Stomach (tissue), 9 donors: ENCODE data around the gene NUDT19. TPM values are rescaled to one million over a fixed set of nuclear protein-coding genes. Genes with fewer than 3 reads are reported as not detected.

ENCODE experiments used
- DNase-seq, 2 donors: peaks; one replicate each; pipeline versions ENCODE4 v3.0.0 to v3.0.0-alpha.2; 2013 to 2019
- H3K27ac ChIP-seq, 5 donors: fragments of 200-600 bp in 4 of 5; sonication (generic) in 4 of 5; one replicate each; pipeline ENCODE4 v1.5.1; 2013 to 2019; ENCODE audit warnings: mild to moderate bottlenecking in 1 of 5, moderate library complexity in 1 of 5
- H3K27me3 ChIP-seq, 3 donors: fragments of 200-600 bp; sonication (generic); one replicate each; pipeline ENCODE4 v1.5.1; 2017 to 2019; ENCODE audit warnings: mixed run types in 1 of 3
- H3K36me3 ChIP-seq, 4 donors: fragments of 200-600 bp; sonication (generic); 1 replicate in 3 of 4; 2 replicates in 1 of 4; pipeline ENCODE4 v1.5.1; 2016 to 2019
- H3K4me1 ChIP-seq, 4 donors: fragments of 200-600 bp; sonication (generic); one replicate each; pipeline ENCODE4 v1.5.1; 2016 to 2019
- H3K4me3 ChIP-seq, 4 donors: fragments of 200-600 bp; sonication (generic) in 3 of 4; one replicate each; pipeline ENCODE4 v1.5.1; 2016 to 2019; ENCODE audit warnings: mild to moderate bottlenecking in 1 of 4
- H3K9me3 ChIP-seq, 4 donors: fragments of 200-600 bp; sonication (generic); one replicate each; pipeline ENCODE4 v1.5.1; 2016 to 2019
- CTCF ChIP-seq, 7 experiments: fragments of 450-650 bp in 4 of 7; fragments of 200-600 bp in 3 of 7; sonication (generic) in 3 of 7; IDR thresholded peaks; one replicate each; pipeline ENCODE4 v1.5.1; 2016 to 2019; ENCODE audit warnings: antibody characterized with exemption in 7 of 7, control low read depth in 2 of 7, mild to moderate bottlenecking in 1 of 7
- POLR2A ChIP-seq, 4 donors: fragments of 450-650 bp; IDR thresholded peaks; one replicate each; pipeline ENCODE4 v1.6.1; 2016; ENCODE audit warnings: antibody characterized with exemption in 4 of 4, control low read depth in 2 of 4, mild to moderate bottlenecking in 1 of 4, moderate library complexity in 1 of 4
- POLR2AphosphoS5 ChIP-seq, 3 donors: sonication (generic); formaldehyde crosslinking; IDR thresholded peaks; one replicate each; pipeline ENCODE4 v1.6.1; 2016; ENCODE audit warnings: antibody characterized with exemption in 3 of 3
- WGBS, 5 donors: extraction: QIAGEN DNeasy Blood & Tissue Kit in 3 of 5; methylation state at CpG; one replicate each; pipeline versions ENCODE4 v1.1.5 to v1.1.7; 2013 to 2018; 5-methylcytosine and 5-hydroxymethylcytosine counted together
- intact Hi-C: fragments of 100-400 bp; cut with DNase I; formaldehyde crosslinking; loops from one replicate; pipeline ENCODE4 v1.15.1; 2023; ENCODE audit warnings: low total_unique reads
- polyA plus RNA-seq, 3 donors: library from polyadenylated mRNA; stranded (reverse); fragments of 200-250 nt; gene quantifications; one replicate each; pipeline ENCODE4 v1.2.3, GENCODE V29; 2013
- small RNA-seq, 4 donors: library from RNA; depleted of rRNA; stranded (forward); fragments of <200 nt; gene quantifications; one replicate each; pipeline ENCODE3, GENCODE V24; 2016
- total RNA-seq, 5 donors: library from RNA; depleted of rRNA; stranded (reverse); fragments of >200 nt; gene quantifications; one replicate each; pipeline versions ENCODE4 v1.1.0 to v1.2.3, GENCODE V29; 2014 to 2016
- donor health status: healthy with polysubstance abuse.
- donor health status: Bipolar disorder and iron deficiency.
- donor health status: healthy.

Gene NUDT19
- total and polyA plus RNA-seq, 8 donors: 2.0 to 19.2 (median 7.8) TPM; not detected in 1

DNA sequence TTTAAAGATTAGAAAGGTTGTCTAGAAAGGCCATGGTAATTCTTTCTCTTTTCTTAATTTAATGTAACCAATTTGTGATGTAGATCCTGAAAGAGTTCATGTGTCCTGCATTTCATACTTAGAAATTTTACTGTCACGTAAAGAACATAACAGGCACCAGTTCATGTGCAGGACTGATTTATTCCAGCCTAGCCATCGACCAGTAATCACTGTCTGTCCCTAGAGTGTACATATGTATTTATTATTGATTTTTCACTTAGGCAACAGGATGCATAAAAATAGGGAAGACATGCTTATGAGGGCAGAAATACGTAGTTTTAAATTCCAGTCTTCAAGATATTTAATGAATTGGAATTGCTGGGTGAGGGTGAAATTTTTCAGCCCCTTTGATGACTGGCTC, 65.6 kb downstream of the NUDT19 start:
- 68 to 84% (median 79%) methylated on average over 3 of the region's 3 CpGs for WGBS, 5 donors
- TF ChIP-seq POLR2A (IDR thresholded peaks at IDR 0.05) (no peak), CTCF (IDR thresholded peaks at IDR 0.05) (no peak), POLR2AphosphoS5 (IDR thresholded peaks at IDR 0.05) (no peak)

More for the DNA sequence above, 65.6 kb downstream of the NUDT19 start:
- H3K4me1 ChIP-seq: no peaks in the 10 kb centered on the region
- no peak overlapping the region for H3K4me3 ChIP-seq
- DNase-seq: no peak
- no peaks in the 10 kb centered on the region for H3K36me3 ChIP-seq
- H3K27me3 ChIP-seq: peaks cover 0 to 2% (median 0%) of the 10 kb centered on the region in 3 donors
- peaks cover 0 to 10% (median 0%) of the 10 kb centered on the region in 4 donors for H3K9me3 ChIP-seq
- intact Hi-C loops: no loop called here
- no peak overlapping the region for H3K27ac ChIP-seq

Small RNAs within 50 kb of the gene (small RNA-seq; reads per million reads assigned to genes)
- gene RN7SL789P: 0 reads per million in 4 donors

Other genes starting within 250 kb of the NUDT19 start
- gene PDCD5, start 110.6 kb upstream of the NUDT19 start, total RNA-seq: 100 to 1,000 TPM in 2 of 5 donors, 10 to 100 TPM in 2, 1 to 10 TPM in 1; 4.6 to 162 (median 47.0) TPM
- 100 to 1,000 TPM in 2 of 3 donors, 10 to 100 TPM in 1; 79.1 to 182 (median 123) TPM for gene PDCD5, start 110.6 kb upstream of the NUDT19 start, polyA plus RNA-seq
- gene ANKRD27, start 16.6 kb upstream of the NUDT19 start, total RNA-seq: 10 to 100 TPM; 19.8 to 61.7 (median 33.3) TPM
- 10 to 100 TPM in 2 of 3 donors, 1 to 10 TPM in 1; 8.8 to 14.1 (median 10.5) TPM for gene ANKRD27, start 16.6 kb upstream of the NUDT19 start, polyA plus RNA-seq
- gene RGS9BP, start 16.0 kb upstream of the NUDT19 start, total RNA-seq: 1 to 10 TPM in 1 of 5 donors, under 1 TPM in 1, not detected in 3; 0.73 to 1.2 TPM
- under 1 TPM; 0.15 to 0.19 (median 0.18) TPM for gene RGS9BP, start 16.0 kb upstream of the NUDT19 start, polyA plus RNA-seq
- gene TDRD12, start 27.9 kb downstream of the NUDT19 start, total RNA-seq: under 1 TPM in 1 of 5 donors, not detected in 4; 0.73 TPM
- under 1 TPM in 1 of 3 donors, not detected in 2; 0.03 TPM for gene TDRD12, start 27.9 kb downstream of the NUDT19 start, polyA plus RNA-seq
- gene SLC7A9, start 177.9 kb downstream of the NUDT19 start, total RNA-seq: 1 to 10 TPM in 1 of 5 donors, not detected in 4; 2.4 TPM
- gene SLC7A9, start 177.9 kb downstream of the NUDT19 start, polyA plus RNA-seq: under 1 TPM in 1 of 3 donors, not detected in 2; 0.58 TPM